SKM-1 (cell line): ENCODE data around the gene ATL1.
"Not testable (repeated sequence)": the region's sequence is repeated elsewhere in the genome, so short reads cannot be mapped to it uniquely, and the experiment has no call there.

Source experiments
- DNase-seq: peaks from one replicate; lab custom pipeline; 2025; ENCODE audit not compliant: unreplicated experiment; lab: John Stamatoyannopoulos, UW

Gene ATL1

DNA sequence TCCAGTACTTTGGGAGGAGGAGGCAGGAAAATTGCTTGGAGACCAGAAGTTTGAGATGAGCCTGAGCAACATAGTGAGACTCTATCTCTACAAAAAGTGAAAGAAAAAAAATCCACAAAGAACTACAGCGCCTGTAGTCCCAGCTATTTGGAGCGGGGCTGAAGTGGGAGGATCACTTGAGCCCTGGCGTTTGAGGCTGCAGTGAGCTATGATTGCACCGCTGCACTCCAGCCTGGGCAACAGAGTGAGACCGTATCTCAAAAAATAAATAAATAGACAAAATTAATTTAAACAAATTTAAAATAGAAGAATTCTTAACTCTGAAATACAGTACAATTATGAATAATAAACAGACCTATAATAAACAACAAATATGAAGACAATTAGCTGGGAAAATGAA lies 40.9 kb downstream of the ATL1 start:
- DNase-seq = no peak

GRCh38 chr14:50601394-50601793 lies 41.4 kb downstream of the ATL1 start:
- no peak for DNase-seq

DNA sequence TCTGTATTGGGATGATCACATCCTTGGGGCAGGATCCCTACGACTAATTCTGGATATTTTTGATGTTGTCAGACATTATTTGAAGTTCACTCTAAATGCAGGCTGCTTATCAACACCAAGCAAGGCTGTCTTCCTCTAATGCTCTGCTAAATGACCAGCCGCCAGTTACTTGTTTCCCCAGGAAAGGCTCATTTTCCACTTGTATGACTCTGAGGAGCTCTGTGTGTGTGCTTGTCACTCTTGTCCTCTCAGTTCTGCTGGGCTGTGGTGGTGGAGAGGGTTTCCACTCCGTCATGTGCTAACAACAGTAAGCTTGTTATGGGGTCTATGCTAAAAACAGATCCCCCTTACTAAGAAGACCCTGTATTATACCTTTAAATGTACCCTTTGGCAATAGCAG lies 42.1 kb downstream of the ATL1 start:
- no peak for DNase-seq

- no peak for DNase-seq
These were observed 43.6 kb downstream of the ATL1 start for GRCh38 chr14:50603565-50603964.

- DNase-seq = no peak
These were observed 45.8 kb downstream of the ATL1 start for GRCh38 chr14:50605766-50606165.

DNA sequence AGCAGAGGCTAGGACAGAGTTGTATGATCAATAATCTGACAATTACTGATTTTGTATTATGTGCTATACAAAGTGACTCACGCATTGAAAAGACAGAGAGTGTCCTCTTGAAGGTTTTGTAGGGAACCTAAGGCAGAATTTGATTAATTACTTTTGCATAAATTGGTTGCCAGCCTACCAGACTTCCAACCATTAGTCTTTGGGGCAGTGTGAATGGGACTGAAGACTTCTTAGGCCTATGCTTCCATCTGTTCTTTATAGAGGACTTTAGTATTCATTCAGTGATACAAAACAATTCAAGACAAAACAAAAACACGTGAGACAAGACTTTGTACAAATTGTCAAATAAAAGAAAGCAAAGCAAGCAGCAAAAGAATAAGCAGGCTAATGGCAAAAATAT lies 46.5 kb downstream of the ATL1 start:
- DNase-seq = no peak

DNA sequence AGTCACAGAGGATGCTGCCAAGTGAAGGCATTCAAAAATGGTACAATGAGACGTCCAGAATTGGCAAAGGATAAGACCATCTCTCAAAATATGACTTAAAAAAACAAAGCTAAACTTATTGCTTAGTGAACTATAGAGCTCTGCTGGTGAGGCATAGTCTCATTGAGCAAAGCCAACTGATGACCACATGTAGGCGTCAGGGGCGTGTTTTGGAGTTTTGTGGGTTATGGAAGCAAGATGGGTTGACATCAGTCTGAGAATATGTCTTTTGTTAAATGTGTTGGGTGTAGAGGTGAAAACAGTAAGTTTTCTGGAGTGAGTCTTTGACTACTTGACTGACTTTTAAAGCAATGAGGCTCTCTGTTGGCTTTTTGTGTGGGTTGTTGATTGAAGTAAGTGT lies 47.2 kb downstream of the ATL1 start:
- DNase-seq = no peak

GRCh38 chr14:50607761-50608160 lies 47.8 kb downstream of the ATL1 start:
- DNase-seq = no peak

GRCh38 chr14:50608302-50608851 lies 48.4 kb downstream of the ATL1 start:
- DNase-seq = no peak

- DNase-seq = no peak
These were observed 50.5 kb downstream of the ATL1 start for GRCh38 chr14:50610465-50610864.

GRCh38 chr14:50612806-50613205 lies 52.9 kb downstream of the ATL1 start:
- DNase-seq = no peak

DNA sequence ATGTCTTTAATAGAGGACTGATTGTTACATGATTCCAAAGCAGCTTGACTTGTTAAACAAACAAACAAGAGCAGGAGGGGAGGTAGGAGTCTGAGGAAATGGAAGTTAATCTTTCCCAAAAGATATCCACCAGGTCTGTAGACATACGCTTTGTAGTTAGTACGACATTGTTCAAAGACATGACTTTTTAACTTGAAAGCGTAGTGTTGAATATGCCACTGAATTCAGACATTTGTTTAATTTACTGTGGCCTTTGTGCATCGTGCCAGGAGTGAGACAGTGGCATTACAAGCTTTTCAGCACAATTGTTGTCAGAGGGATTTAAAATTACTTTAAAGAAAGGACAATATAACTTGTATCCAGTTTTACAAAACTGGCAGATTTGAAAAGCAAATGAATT lies 55.1 kb downstream of the ATL1 start:
- DNase-seq = no peak

- no peak for DNase-seq
These were observed 55.6 kb downstream of the ATL1 start for GRCh38 chr14:50615552-50615951.

- no peak for DNase-seq
These were observed 56.3 kb downstream of the ATL1 start for GRCh38 chr14:50616275-50616674.

DNA sequence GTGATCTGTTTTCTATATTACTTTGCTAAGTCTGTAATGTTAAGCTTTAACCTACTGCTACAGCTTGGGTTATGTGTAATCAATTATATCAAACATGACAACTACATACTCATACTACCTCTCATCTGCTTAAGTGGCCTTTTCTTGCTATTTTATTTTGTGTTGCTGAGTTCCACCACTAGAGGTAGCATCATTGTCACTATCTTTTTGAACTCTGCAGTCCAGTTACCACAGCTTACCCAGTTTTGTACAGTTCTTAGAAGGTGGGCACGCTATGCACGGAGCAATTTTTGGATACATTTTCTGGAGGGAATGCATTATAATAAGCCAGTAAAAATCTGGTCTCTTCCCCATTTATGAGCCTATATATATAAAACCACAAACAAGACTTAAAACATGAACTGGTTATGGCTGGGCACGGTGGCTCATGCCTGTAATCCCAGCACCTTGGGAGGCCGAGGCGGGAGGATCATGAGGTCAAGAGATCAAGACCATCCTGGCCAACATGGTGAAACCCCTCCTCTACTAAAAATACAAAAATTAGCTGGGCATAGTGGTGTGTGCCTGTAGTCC lies 59.7 kb downstream of the ATL1 start:
- no peak for DNase-seq

DNA sequence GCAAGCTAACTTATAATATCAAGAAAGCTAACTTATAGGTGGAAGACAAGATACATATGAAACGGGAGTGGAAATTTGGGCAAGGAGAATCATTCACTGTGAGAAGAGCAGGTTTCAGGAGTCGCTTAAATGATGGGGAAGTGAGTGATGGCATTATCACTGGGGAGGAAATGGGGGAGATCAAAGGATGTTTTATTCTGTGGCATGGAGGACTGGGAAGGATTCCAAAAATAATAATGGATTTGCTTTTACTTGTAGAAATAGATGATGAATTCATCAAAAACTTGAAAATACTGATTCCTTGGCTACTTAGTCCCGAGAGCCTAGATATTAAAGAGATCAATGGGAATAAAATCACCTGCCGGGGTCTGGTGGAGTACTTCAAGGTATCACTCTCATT lies 60.4 kb downstream of the ATL1 start:
- DNase-seq = no peak

DNA sequence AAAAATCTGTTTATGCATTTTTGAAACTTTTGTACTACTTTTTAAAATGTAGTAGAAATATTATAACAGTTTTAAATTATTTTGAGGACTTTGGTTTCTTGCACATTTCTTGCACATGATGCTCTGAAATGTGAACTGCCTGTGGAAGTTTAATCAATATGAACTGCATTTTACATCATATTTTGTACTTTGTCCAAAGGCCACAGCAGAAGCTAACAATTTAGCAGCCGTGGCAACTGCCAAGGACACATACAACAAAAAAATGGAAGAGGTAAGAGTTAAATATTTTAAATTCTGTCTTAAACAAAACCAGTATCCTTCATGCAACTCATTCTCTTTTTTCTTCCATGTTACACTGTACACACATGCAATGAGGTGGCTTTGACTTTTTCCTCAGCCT lies 63.0 kb downstream of the ATL1 start:
- no peak for DNase-seq

GRCh38 chr14:50624447-50624846 lies 64.5 kb downstream of the ATL1 start:
- no peak for DNase-seq

DNA sequence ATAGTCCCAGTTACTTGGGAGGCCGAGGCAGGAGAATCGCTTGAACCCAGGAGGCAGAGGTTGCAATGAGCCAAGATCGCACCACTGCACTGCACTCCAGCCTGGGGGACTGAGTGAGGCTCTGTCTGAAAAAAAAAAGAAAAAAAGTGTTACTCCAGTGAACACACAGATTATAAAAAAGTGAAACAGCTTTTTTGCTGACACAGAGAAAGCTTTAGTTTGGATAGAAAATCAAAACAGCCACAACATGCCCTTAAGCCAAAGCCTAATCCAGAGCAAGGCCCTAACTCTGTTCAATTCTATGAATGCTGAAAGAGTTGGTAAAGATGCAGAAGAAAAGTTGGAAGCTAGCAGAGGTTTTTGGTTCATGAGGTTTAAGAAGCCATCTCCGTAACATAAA lies 65.0 kb downstream of the ATL1 start:
- not testable (repeated sequence) for DNase-seq

- no peak for DNase-seq
These were observed 71.5 kb downstream of the ATL1 start for GRCh38 chr14:50631408-50631821.

DNA sequence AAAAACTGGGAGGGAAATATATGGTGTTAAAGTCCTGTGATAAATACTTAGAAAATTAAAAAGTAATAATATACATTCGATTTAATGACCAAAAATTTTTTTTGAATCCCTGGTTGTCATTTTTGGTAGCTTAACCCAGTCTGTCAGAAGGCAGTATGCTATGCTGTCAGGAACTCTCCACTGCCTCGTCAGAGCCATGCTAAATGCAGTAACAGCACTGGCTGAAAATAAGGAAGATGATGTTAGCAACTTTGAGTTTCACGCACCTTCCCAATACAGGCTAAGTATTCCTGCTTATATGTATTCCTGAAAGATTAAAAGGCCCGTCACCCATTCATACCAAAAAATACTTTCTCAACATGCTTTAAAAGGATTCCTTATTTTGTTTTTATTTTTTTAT lies 74.0 kb downstream of the ATL1 start:
- DNase-seq = no peak

GRCh38 chr14:50635141-50635540 lies 75.2 kb downstream of the ATL1 start:
- DNase-seq = no peak

DNA sequence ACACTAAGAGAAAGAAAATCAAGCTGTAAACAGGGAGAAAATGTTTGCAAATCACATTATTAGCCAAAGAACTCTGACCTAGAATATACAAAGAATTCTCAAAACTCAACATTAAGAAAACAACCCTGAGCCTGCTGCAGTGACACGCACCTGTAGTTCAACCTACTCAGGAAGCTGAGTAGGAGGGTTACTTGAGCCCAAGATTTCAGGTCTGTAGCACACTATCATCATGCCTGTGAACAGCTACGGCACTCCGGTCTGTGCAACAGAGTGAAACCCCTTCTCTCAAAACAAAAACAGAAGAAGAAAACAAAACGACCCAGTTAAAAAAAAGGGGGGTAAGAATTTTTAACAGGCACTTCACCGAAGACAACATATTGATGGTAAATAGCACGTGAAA lies 87.3 kb downstream of the ATL1 start:
- DNase-seq = no peak
